Caco-2 (cell line): ENCODE measurements around the gene PPP1R15B. TPM values are rescaled to one million over a fixed set of nuclear protein-coding genes. Genes with fewer than 3 reads are reported as not detected.

Experiments
- BruUV-seq: library from RNA; stranded (reverse); fragments of 400-500 nt; replicated peaks from 2 replicates; lab custom pipeline; 2021; lab: Mats Ljungman, UMichigan
- CTCF ChIA-PET: fragments of 300-600 bp; sonication (Branson Sonifier 250); formaldehyde crosslinking; loops from one replicate; lab custom pipeline; 2022; ENCODE audit warnings: antibody characterized with exemption; lab: Charles Lee
- POLR2A ChIA-PET: fragments of 300-600 bp; sonication (Branson Sonifier 250); formaldehyde crosslinking; loops from one replicate; lab custom pipeline; 2022; ENCODE audit warnings: antibody characterized with exemption; lab: Charles Lee
- DNase-seq, 2 experiments: peaks; one replicate each; pipeline versions ENCODE4 v3.0.0 to v3.0.0-alpha.2; 2020 to 2022
- H3K27me3 ChIP-seq: replicated peaks from 2 replicates; pipeline ENCODE4 v1.6.0; 2011; ENCODE audit warnings: low read length; ENCODE audit not compliant: control insufficient read depth, insufficient read depth
- H3K36me3 ChIP-seq: 2 replicates; pipeline ENCODE4 v1.5.1; 2011; ENCODE audit warnings: low read length; ENCODE audit not compliant: control insufficient read depth, insufficient read depth
- H3K4me1 ChIP-seq: fragments of 250-450 bp; sonication (Bioruptor Pico); 2 replicates; pipeline ENCODE4 v1.5.1; 2020; ENCODE audit warnings: mild to moderate bottlenecking
- H3K4me3 ChIP-seq: 2 replicates; pipeline ENCODE4 v1.5.1; 2011; ENCODE audit warnings: low read depth, mild to moderate bottlenecking, control low read depth, low read length
- H3K9me3 ChIP-seq: fragments of 250-450 bp; sonication (Bioruptor Pico); 2 replicates; pipeline ENCODE4 v1.5.1; 2020; ENCODE audit warnings: mild to moderate bottlenecking, moderate library complexity
- H3K27ac Mint-ChIP-seq: one replicate; pipeline ENCODE4 v1.8.0; 2022; ENCODE audit warnings: mixed read lengths; ENCODE audit not compliant: unreplicated experiment
- H3K27me3 Mint-ChIP-seq: one replicate; pipeline ENCODE4 v1.8.0; 2022; ENCODE audit warnings: mixed read lengths; ENCODE audit not compliant: insufficient read depth, unreplicated experiment
- H3K36me3 Mint-ChIP-seq: one replicate; pipeline ENCODE4 v1.8.0; 2022; ENCODE audit warnings: mild to moderate bottlenecking, mixed read lengths; ENCODE audit not compliant: insufficient read depth, unreplicated experiment
- H3K4me1 Mint-ChIP-seq: one replicate; pipeline ENCODE4 v1.8.0; 2022; ENCODE audit warnings: low read depth, mixed read lengths; ENCODE audit not compliant: unreplicated experiment
- H3K4me3 Mint-ChIP-seq: one replicate; pipeline ENCODE4 v1.8.0; 2022; ENCODE audit warnings: mild to moderate bottlenecking, moderate library complexity, mixed read lengths; ENCODE audit not compliant: unreplicated experiment
- H3K9me3 Mint-ChIP-seq: one replicate; pipeline ENCODE4 v1.8.0; 2022; ENCODE audit warnings: mixed read lengths; ENCODE audit not compliant: unreplicated experiment
- intact Hi-C: fragments of 100-400 bp; cut with micrococcal nuclease; formaldehyde crosslinking; loops from one replicate; pipeline ENCODE4 v1.10.0; 2022; ENCODE audit not compliant: unreplicated experiment
- total RNA-seq: library from RNA; stranded (reverse); gene quantifications from 2 replicates; pipeline ENCODE4 v1.2.3, GENCODE V29; 2022
- TF ChIP-seq, protein P1 (sequence below), 2 experiments: fragments of 200-600 bp in 1 of 2; IDR thresholded peaks; 1 replicate in 1 of 2; 2 replicates in 1 of 2; pipeline versions ENCODE4 v1.5.1 to v1.8.0; 2011 to 2022; ENCODE audit warnings: antibody characterized with exemption in 1 of 2, control low read depth in 1 of 2, inconsistent platforms in 1 of 2, low read depth in 1 of 2, low read length in 1 of 2, mild to moderate bottlenecking in 1 of 2, moderate library complexity in 1 of 2; ENCODE audit not compliant: insufficient read depth in 1 of 2, severe bottlenecking in 1 of 2, unreplicated experiment in 1 of 2

The PPP1R15B gene
- total RNA-seq, 1 experiment from 2014 or later = 48.4 TPM

- Mint-ChIP-seq H3K27ac (peak overlapping the region; percentile 51), H3K27me3 (no peaks in the 10 kb centered on the region), H3K36me3 (peaks cover 43% of the 10 kb centered on the region), H3K9me3 (no peaks in the 10 kb centered on the region), H3K4me1 (peaks cover 13% of the 10 kb centered on the region), H3K4me3 (no peak overlapping the region)
- intact Hi-C loops = no loop called here
- no peaks in the 10 kb centered on the region for H3K9me3 ChIP-seq
- TF ChIP-seq, protein P1, sequence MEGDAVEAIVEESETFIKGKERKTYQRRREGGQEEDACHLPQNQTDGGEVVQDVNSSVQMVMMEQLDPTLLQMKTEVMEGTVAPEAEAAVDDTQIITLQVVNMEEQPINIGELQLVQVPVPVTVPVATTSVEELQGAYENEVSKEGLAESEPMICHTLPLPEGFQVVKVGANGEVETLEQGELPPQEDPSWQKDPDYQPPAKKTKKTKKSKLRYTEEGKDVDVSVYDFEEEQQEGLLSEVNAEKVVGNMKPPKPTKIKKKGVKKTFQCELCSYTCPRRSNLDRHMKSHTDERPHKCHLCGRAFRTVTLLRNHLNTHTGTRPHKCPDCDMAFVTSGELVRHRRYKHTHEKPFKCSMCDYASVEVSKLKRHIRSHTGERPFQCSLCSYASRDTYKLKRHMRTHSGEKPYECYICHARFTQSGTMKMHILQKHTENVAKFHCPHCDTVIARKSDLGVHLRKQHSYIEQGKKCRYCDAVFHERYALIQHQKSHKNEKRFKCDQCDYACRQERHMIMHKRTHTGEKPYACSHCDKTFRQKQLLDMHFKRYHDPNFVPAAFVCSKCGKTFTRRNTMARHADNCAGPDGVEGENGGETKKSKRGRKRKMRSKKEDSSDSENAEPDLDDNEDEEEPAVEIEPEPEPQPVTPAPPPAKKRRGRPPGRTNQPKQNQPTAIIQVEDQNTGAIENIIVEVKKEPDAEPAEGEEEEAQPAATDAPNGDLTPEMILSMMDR (IDR thresholded peaks at IDR 0.05; ENCODE audit: insufficient read depth in 1 of 2, low read depth in 1 of 2, low read length in 1 of 2, severe bottlenecking in 1 of 2, unreplicated experiment in 1 of 2) = no peak
- H3K36me3 ChIP-seq = peaks cover 4% of the 10 kb centered on the region
- no peak overlapping the region for H3K4me3 ChIP-seq
- ChIA-PET CTCF (interaction anchor here (0.8 to 4.3 kb wide), 4 partner anchors 28 to 53 kb away, joined by 3 to 48 read pairs (median 4); no protein-coding TSS in a partner anchor), POLR2A (interaction anchor here (1.5 kb wide), 1 partner anchor 44 kb away, joined by 4 read pairs; the partner anchor contains the start of gene PIK3C2B)
- H3K4me1 ChIP-seq = peaks cover 30% of the 10 kb centered on the region
- no TSS peak for BruUV-seq
- DNase-seq = no peak
- no peaks in the 10 kb centered on the region for H3K27me3 ChIP-seq
Measured at GRCh38 chr1:204449678-204450280, 38.2 kb upstream of the PPP1R15B start.

DNA sequence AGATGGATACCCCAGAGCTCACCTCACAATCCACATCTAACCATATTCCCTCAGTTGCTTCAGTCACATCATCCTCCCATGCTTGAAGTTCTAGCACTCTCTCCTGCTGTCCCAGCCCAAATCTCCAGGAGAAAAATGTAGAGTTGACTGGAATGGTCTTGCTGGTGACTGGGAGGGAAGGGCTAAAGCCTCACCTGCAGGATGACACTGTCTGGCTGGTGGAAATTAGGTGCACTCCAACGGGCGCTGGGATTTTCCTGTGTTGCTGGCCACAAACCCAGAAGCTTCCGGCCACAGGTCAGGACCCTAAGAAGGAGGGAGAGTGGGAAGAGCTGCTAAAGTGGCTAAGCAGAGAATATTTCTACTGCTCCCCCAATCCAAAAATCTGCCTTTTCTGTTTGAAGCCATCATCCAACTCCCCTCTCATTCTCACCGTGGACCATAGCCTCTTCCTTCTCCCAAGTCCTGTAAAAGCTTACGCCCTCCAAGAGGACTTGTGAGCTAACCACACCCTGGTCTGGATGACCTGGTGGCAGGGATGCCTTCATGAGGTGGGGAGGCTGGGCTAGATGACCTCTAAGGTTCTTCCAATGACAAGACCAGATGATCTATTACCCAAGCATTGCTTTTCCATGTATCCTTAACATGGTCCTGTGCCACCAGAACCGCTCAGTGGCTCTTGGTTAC, 37.5 kb upstream of the PPP1R15B start:
- CTCF ChIA-PET = interaction anchor here (1.1 to 4.3 kb wide), 2 partner anchors 45 to 53 kb away, joined by 5 to 48 read pairs; partner anchors contain the start of gene PIK3C2B
- H3K9me3 ChIP-seq = no peaks in the 10 kb centered on the region
- no peaks in the 10 kb centered on the region for H3K27me3 ChIP-seq
- no peak overlapping the region for H3K4me3 Mint-ChIP-seq
- H3K27ac Mint-ChIP-seq = no peak overlapping the region
- no TSS peak for BruUV-seq
- H3K4me1 Mint-ChIP-seq = peaks cover 13% of the 10 kb centered on the region
- H3K27me3 Mint-ChIP-seq = no peaks in the 10 kb centered on the region
- TF ChIP-seq, protein P1 (IDR thresholded peaks at IDR 0.05; ENCODE audit: insufficient read depth in 1 of 2, low read depth in 1 of 2, low read length in 1 of 2, severe bottlenecking in 1 of 2, unreplicated experiment in 1 of 2) = no peak
- POLR2A ChIA-PET = no interaction called here
- no peaks in the 10 kb centered on the region for H3K9me3 Mint-ChIP-seq
- H3K4me1 ChIP-seq = peaks cover 30% of the 10 kb centered on the region
- peaks cover 49% of the 10 kb centered on the region for H3K36me3 Mint-ChIP-seq
- intact Hi-C loops = no loop called here
- H3K36me3 ChIP-seq = peaks cover 4% of the 10 kb centered on the region
- H3K4me3 ChIP-seq = no peak overlapping the region
- DNase-seq = no peak

- BruUV-seq = no TSS peak
- H3K27me3 Mint-ChIP-seq = no peaks in the 10 kb centered on the region
- no peak overlapping the region for H3K27ac Mint-ChIP-seq
Measured at GRCh38 chr1:204448344-204448964, 36.8 kb upstream of the PPP1R15B start.

More at GRCh38 chr1:204448344-204448964, 36.8 kb upstream of the PPP1R15B start:
- no peak for DNase-seq
- H3K36me3 ChIP-seq = peaks cover 4% of the 10 kb centered on the region
- ChIA-PET CTCF (interaction anchor here (1.1 to 4.3 kb wide), 2 partner anchors 46 to 54 kb away, joined by 5 to 48 read pairs; partner anchors contain the start of gene PIK3C2B), POLR2A (no interaction called here)
- no peaks in the 10 kb centered on the region for H3K9me3 ChIP-seq
- peaks cover 55% of the 10 kb centered on the region for H3K36me3 Mint-ChIP-seq
- H3K4me3 Mint-ChIP-seq = no peak overlapping the region
- no peaks in the 10 kb centered on the region for H3K9me3 Mint-ChIP-seq
- H3K4me1 ChIP-seq = peaks cover 30% of the 10 kb centered on the region
- TF ChIP-seq, protein P1 (IDR thresholded peaks at IDR 0.05; ENCODE audit: insufficient read depth in 1 of 2, low read depth in 1 of 2, low read length in 1 of 2, severe bottlenecking in 1 of 2, unreplicated experiment in 1 of 2) = no peak
- peaks cover 13% of the 10 kb centered on the region for H3K4me1 Mint-ChIP-seq
- intact Hi-C loops = no loop called here
- H3K27me3 ChIP-seq = no peaks in the 10 kb centered on the region
- H3K4me3 ChIP-seq = no peak overlapping the region
